Measurements from ENCODE around the gene NOXO1.

DNA sequence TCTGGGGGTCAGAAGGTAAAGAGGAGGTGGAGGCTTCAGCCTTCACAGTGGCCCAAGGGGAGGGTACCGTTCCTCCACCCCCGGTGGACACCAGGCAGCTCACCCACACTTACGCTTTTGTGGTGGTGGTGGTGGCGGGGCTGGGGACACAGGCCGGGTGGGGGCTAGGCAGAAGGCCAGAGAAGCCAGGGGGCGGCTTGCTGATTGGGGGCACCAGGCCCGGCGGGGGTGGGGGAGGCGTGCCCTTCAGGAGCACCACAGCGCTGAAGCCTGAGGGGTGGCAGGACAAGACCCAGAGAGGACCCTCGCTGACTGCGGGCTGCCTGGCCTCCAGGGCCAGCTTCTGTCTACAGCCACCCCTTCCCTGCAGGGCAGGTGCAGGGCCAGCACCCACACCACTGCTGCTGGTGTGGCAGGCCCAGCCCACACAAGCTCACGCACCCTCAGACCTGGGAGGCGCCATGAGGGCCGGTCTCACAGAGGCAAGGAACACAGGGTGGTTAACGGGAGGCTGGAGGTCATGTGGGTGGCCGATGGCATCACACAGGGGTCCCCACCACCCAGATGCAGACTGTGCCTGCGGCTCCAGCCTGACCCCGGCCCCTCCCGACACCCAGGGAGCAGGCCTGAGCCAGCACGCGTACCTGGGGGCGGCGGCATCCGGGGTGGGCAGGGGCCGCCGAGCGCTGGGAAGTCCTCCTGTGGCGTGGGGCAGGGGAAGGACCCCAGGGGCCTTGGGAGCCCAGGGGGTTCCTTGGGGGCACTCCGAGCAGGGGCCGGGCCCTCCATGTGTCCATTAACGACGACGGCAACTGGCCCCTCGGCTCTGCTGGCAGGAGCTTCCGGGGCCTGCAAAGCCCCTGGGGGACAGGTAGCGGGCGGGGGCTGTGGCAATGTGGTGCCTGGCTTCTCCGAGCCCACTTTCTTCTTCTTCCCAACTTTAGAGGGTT, 17.9 kb upstream of the NOXO1 start:
- TF ChIP-seq, protein P1, sequence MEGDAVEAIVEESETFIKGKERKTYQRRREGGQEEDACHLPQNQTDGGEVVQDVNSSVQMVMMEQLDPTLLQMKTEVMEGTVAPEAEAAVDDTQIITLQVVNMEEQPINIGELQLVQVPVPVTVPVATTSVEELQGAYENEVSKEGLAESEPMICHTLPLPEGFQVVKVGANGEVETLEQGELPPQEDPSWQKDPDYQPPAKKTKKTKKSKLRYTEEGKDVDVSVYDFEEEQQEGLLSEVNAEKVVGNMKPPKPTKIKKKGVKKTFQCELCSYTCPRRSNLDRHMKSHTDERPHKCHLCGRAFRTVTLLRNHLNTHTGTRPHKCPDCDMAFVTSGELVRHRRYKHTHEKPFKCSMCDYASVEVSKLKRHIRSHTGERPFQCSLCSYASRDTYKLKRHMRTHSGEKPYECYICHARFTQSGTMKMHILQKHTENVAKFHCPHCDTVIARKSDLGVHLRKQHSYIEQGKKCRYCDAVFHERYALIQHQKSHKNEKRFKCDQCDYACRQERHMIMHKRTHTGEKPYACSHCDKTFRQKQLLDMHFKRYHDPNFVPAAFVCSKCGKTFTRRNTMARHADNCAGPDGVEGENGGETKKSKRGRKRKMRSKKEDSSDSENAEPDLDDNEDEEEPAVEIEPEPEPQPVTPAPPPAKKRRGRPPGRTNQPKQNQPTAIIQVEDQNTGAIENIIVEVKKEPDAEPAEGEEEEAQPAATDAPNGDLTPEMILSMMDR (IDR thresholded peaks at IDR 0.05), result no peak
- TF ChIP-seq POLR2A (IDR thresholded peaks at IDR 0.05), result no peak

All from adrenal gland (tissue), 5 donors.